ENCODE measurements around the gene UNC13D. TPM values are rescaled to one million over a fixed set of nuclear protein-coding genes. Genes with fewer than 3 reads are reported as not detected.

The UNC13D gene
- total and polyA plus RNA-seq, 9 of the 15 experiments (the other 6 are each of a cell fraction or from before 2014, with no cell fraction given), result 0.86 to 244 (median 69.2) TPM

- no peak for TF ChIP-seq RBM34 (IDR thresholded peaks at IDR 0.05; ENCODE audit: borderline replicate concordance, insufficient read depth, low read length)
- TF ChIP-seq RAD21 (CRISPR knock-in tag; conservative IDR thresholded peaks at IDR 0.05 in 1 of 2, IDR thresholded peaks at IDR 0.05 in 1 of 2), result no peak
- no peak for TF ChIP-seq HEY1 (CRISPR knock-in tag; IDR thresholded peaks at IDR 0.05; ENCODE audit: borderline replicate concordance)
- no peak for TF ChIP-seq THRA (IDR thresholded peaks at IDR 0.05)
- TF ChIP-seq EWSR1 (IDR thresholded peaks at IDR 0.05; ENCODE audit: borderline replicate concordance, low read depth, partially characterized antibody), result no peak
- peak in 1 of 3 experiments; percentile 43 for TF ChIP-seq YY1 (IDR thresholded peaks at IDR 0.05; ENCODE audit: borderline replicate concordance in 1 of 3, control insufficient read depth in 1 of 3, extremely low read depth in 1 of 3, insufficient read depth in 3 of 3, insufficient read length in 1 of 3, insufficient replicate concordance in 2 of 3, low read depth in 1 of 3, low read length in 2 of 3)
- no peak for TF ChIP-seq FOXP1 (CRISPR knock-in tag; IDR thresholded peaks at IDR 0.05)
- peak; percentile 73; the same call in 1 of the 2 replicates for TF ChIP-seq KLF13 (tag; IDR thresholded peaks at IDR 0.05; ENCODE audit: borderline replicate concordance, low read depth)
- TF ChIP-seq MED1 (CRISPR knock-in tag; IDR thresholded peaks at IDR 0.05; ENCODE audit: borderline replicate concordance), result no peak
- TF ChIP-seq MLX (CRISPR knock-in tag; conservative IDR thresholded peaks at IDR 0.05), result no peak
- no peak for TF ChIP-seq ZBTB2 (IDR thresholded peaks at IDR 0.05)
- TF ChIP-seq TAF9B (IDR thresholded peaks at IDR 0.05; ENCODE audit: partially characterized antibody), result no peak
- no peak for TF ChIP-seq RFX5 (IDR thresholded peaks at IDR 0.05; ENCODE audit: low read depth, low read length)
- TF ChIP-seq MEIS2 (IDR thresholded peaks at IDR 0.05; ENCODE audit: partially characterized antibody), result peak; percentile 67
- no peak for TF ChIP-seq ZBTB26 (CRISPR knock-in tag; IDR thresholded peaks at IDR 0.05)
- TF ChIP-seq SMARCA4 (IDR thresholded peaks at IDR 0.05), result no peak
These were observed 34.0 kb downstream of the UNC13D start (continued) for GRCh38 chr17:75810216-75810615.
